ENCODE measurements around the gene ADAMTS2. TPM values are rescaled to one million over a fixed set of nuclear protein-coding genes. Genes with fewer than 3 reads are reported as not detected.

The ADAMTS2 gene
- total RNA-seq, 1 experiment from 2014 or later = 3.9 TPM

DNA sequence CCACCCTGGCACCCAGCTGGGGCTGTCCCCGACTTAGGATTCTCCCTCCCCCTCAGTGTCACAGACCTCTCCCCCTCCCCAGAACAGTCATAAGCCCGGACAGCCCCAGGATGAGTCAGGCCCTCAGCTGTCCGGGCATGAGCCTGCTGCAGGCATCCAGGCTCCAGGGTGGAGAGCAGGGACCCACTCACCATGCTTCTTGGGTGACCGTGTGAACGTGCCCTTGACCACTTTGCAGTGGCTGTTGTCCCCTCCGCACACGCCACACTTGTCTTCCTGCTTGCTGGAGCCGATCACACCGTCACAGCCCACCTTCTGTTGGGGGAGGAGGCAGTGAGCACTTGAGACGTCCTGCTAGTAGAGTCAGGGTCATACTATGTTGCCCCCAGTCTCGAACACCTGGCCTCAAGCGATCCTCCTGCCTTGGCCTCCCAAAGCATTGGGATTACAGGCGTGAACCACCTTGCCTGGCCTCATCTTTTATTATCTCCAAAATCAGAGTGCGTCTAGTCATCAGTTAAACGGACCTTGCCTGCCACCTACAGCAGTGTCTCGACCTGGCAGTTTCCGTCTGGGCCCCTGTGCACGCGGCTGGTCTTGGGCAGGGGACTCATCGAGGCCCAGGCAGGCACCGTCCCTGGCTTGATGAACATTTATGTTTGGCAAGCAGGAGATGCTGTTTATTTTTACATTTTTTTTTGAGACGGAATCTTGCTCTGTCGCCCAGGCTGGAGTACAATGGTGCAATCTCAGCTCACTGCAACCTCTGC, 212.5 kb downstream of the ADAMTS2 start:
- Histone ChIP-seq H2AFZ (ENCODE audit: low read depth, low read length, poor library complexity, severe bottlenecking) (no peak overlapping the region), H3K9ac (ENCODE audit: low read length) (no peak overlapping the region), H3K79me2 (ENCODE audit: insufficient read depth, low read length) (no peaks in the 10 kb centered on the region), H3K9me3 (ENCODE audit: control insufficient read depth in 1 of 2, insufficient read depth in 1 of 2, low read depth in 1 of 2, low read length in 2 of 2) (no peaks in the 10 kb centered on the region), H3K4me2 (ENCODE audit: low read length) (no peak overlapping the region), H3K4me1 (ENCODE audit: control insufficient read depth in 1 of 2, insufficient read depth in 2 of 2, low read length in 2 of 2) (no peaks in the 10 kb centered on the region), H3K36me3 (ENCODE audit: control insufficient read depth in 1 of 2, insufficient read depth in 2 of 2, low read length in 2 of 2) (no peaks in the 10 kb centered on the region), H3K27me3 (ENCODE audit: insufficient read depth, low read length) (no peaks in the 10 kb centered on the region), H4K20me1 (ENCODE audit: insufficient read depth) (no peaks in the 10 kb centered on the region), H3K4me3 (replicated peaks in 1 of 2; ENCODE audit: low read depth in 1 of 2, low read length in 2 of 2) (no peak overlapping the region), H3K27ac (ENCODE audit: low read depth, low read length) (no peak overlapping the region), H3K9me2 (ENCODE audit: insufficient read depth) (no peaks in the 10 kb centered on the region)
- POLR2A ChIA-PET = no interaction called here
- intact Hi-C loops (cut with micrococcal nuclease) = no loop called here
- RAD21 ChIA-PET (ENCODE audit: low non-redundant PET in 1 of 2, low total read pairs in 2 of 2, uncharacterized antibody in 2 of 2, unreplicated experiment in 2 of 2) = no interaction called here
- no TSS peak for BruUV-seq (replicated peaks)
- TF ChIP-seq POLR2AphosphoS5 (IDR thresholded peaks at IDR 0.05; ENCODE audit: low read depth, low read length) = no peak
- peak; percentile 36; the same call in 1 of the 2 replicates for TF ChIP-seq RAD21 (IDR thresholded peaks at IDR 0.05; ENCODE audit: low read depth)
- no peak for TF ChIP-seq SIN3A (IDR thresholded peaks at IDR 0.05; ENCODE audit: low read depth)
- no peak for ATAC-seq
- CTCF ChIA-PET = no interaction called here
- DNase-seq (ENCODE audit: low read depth, low spot score) = no peak

- H2AFZ ChIP-seq (ENCODE audit: low read depth, low read length, poor library complexity, severe bottlenecking) = no peak overlapping the region
- CTCF ChIA-PET = no interaction called here
- POLR2A ChIA-PET = no interaction called here
- RAD21 ChIA-PET (ENCODE audit: low non-redundant PET in 1 of 2, low total read pairs in 2 of 2, uncharacterized antibody in 2 of 2, unreplicated experiment in 2 of 2) = interaction anchor here in 1 of 2 experiments (0.5 kb wide), 1 partner anchor 300 kb away, joined by 4 read pairs; no protein-coding TSS in a partner anchor
- H3K9me2 ChIP-seq (ENCODE audit: insufficient read depth) = no peaks in the 10 kb centered on the region
- H3K27me3 ChIP-seq (ENCODE audit: insufficient read depth, low read length) = no peaks in the 10 kb centered on the region
- BruUV-seq (replicated peaks) = no TSS peak
- H3K27ac ChIP-seq (ENCODE audit: low read depth, low read length) = no peak overlapping the region
- no peak overlapping the region for H3K4me2 ChIP-seq (ENCODE audit: low read length)
- H3K9me3 ChIP-seq (ENCODE audit: control insufficient read depth in 1 of 2, insufficient read depth in 1 of 2, low read depth in 1 of 2, low read length in 2 of 2) = no peaks in the 10 kb centered on the region
- ATAC-seq = no peak
- intact Hi-C loops (cut with micrococcal nuclease) = no loop called here
- no peaks in the 10 kb centered on the region for H4K20me1 ChIP-seq (ENCODE audit: insufficient read depth)
- H3K36me3 ChIP-seq (ENCODE audit: control insufficient read depth in 1 of 2, insufficient read depth in 2 of 2, low read length in 2 of 2) = no peaks in the 10 kb centered on the region
- H3K79me2 ChIP-seq (ENCODE audit: insufficient read depth, low read length) = no peaks in the 10 kb centered on the region
- no peak for DNase-seq (ENCODE audit: low read depth, low spot score)
- H3K9ac ChIP-seq (ENCODE audit: low read length) = no peak overlapping the region
- no peaks in the 10 kb centered on the region for H3K4me1 ChIP-seq (ENCODE audit: control insufficient read depth in 1 of 2, insufficient read depth in 2 of 2, low read length in 2 of 2)
- H3K4me3 ChIP-seq (replicated peaks in 1 of 2; ENCODE audit: low read depth in 1 of 2, low read length in 2 of 2) = no peak overlapping the region
- TF ChIP-seq TCF7L2 (IDR thresholded peaks at IDR 0.05; ENCODE audit: borderline replicate concordance, extremely low read depth, insufficient read depth, insufficient read length) = no peak
- no peak for TF ChIP-seq ELF1 (IDR thresholded peaks at IDR 0.05; ENCODE audit: borderline replicate concordance, low read depth)
- no peak for TF ChIP-seq CBX3 (IDR thresholded peaks at IDR 0.05; ENCODE audit: low read depth)
- TF ChIP-seq EGR1 (IDR thresholded peaks at IDR 0.05; ENCODE audit: low read depth) = no peak
- TF ChIP-seq, protein P1, sequence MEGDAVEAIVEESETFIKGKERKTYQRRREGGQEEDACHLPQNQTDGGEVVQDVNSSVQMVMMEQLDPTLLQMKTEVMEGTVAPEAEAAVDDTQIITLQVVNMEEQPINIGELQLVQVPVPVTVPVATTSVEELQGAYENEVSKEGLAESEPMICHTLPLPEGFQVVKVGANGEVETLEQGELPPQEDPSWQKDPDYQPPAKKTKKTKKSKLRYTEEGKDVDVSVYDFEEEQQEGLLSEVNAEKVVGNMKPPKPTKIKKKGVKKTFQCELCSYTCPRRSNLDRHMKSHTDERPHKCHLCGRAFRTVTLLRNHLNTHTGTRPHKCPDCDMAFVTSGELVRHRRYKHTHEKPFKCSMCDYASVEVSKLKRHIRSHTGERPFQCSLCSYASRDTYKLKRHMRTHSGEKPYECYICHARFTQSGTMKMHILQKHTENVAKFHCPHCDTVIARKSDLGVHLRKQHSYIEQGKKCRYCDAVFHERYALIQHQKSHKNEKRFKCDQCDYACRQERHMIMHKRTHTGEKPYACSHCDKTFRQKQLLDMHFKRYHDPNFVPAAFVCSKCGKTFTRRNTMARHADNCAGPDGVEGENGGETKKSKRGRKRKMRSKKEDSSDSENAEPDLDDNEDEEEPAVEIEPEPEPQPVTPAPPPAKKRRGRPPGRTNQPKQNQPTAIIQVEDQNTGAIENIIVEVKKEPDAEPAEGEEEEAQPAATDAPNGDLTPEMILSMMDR (IDR thresholded peaks at IDR 0.05 in 2 of 3, conservative IDR thresholded peaks at IDR 0.05 in 1 of 3; ENCODE audit: borderline replicate concordance in 1 of 3, insufficient read depth in 1 of 3, low read depth in 2 of 3, low read length in 2 of 3) = no peak
- no peak for TF ChIP-seq SP1 (IDR thresholded peaks at IDR 0.05; ENCODE audit: low read depth)
- no peak for TF ChIP-seq YY1 (IDR thresholded peaks at IDR 0.05; ENCODE audit: extremely low read depth, insufficient replicate concordance, low read depth, low read length)
- TF ChIP-seq, protein P2, sequence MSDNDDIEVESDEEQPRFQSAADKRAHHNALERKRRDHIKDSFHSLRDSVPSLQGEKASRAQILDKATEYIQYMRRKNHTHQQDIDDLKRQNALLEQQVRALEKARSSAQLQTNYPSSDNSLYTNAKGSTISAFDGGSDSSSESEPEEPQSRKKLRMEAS (IDR thresholded peaks at IDR 0.05) = no peak
- TF ChIP-seq RAD21 (IDR thresholded peaks at IDR 0.05; ENCODE audit: low read depth) = no peak
- TF ChIP-seq SRF (IDR thresholded peaks at IDR 0.05; ENCODE audit: low read depth) = no peak
- TF ChIP-seq FOSL1 (IDR thresholded peaks at IDR 0.05; ENCODE audit: low read depth) = no peak
- no peak for TF ChIP-seq POLR2AphosphoS5 (IDR thresholded peaks at IDR 0.05; ENCODE audit: low read depth, low read length)
- no peak for TF ChIP-seq SIN3A (IDR thresholded peaks at IDR 0.05; ENCODE audit: low read depth)
- no peak for TF ChIP-seq JUND (IDR thresholded peaks at IDR 0.05)
- TF ChIP-seq, protein P3, sequence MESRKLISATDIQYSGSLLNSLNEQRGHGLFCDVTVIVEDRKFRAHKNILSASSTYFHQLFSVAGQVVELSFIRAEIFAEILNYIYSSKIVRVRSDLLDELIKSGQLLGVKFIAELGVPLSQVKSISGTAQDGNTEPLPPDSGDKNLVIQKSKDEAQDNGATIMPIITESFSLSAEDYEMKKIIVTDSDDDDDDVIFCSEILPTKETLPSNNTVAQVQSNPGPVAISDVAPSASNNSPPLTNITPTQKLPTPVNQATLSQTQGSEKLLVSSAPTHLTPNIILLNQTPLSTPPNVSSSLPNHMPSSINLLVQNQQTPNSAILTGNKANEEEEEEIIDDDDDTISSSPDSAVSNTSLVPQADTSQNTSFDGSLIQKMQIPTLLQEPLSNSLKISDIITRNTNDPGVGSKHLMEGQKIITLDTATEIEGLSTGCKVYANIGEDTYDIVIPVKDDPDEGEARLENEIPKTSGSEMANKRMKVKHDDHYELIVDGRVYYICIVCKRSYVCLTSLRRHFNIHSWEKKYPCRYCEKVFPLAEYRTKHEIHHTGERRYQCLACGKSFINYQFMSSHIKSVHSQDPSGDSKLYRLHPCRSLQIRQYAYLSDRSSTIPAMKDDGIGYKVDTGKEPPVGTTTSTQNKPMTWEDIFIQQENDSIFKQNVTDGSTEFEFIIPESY (IDR thresholded peaks at IDR 0.05; ENCODE audit: extremely low read depth, insufficient replicate concordance, low read length) = no peak
Observed at GRCh38 chr5:179131886-179132585, 213.2 kb downstream of the ADAMTS2 start.

Data from HCT116 (cell line).